HG03565 (cell line): ENCODE data around the gene ZNRF3.
"Not testable (repeated sequence)": the region's sequence is repeated elsewhere in the genome, so short reads cannot be mapped to it uniquely, and the experiment has no call there.

Source experiments
- ATAC-seq: cut with Tn5 transposase; IDR thresholded peaks from one replicate; pipeline ENCODE4 v1.9.1; 2021; ENCODE audit warnings: mild to moderate bottlenecking, moderate library complexity; ENCODE audit not compliant: unreplicated experiment

ZNRF3 gene

GRCh38 chr22:29079218-29079901 is 196.0 kb downstream of the ZNRF3 start:
- ATAC-seq: no peak

GRCh38 chr22:29080106-29080975 is 197.0 kb downstream of the ZNRF3 start:
- no peak for ATAC-seq

DNA sequence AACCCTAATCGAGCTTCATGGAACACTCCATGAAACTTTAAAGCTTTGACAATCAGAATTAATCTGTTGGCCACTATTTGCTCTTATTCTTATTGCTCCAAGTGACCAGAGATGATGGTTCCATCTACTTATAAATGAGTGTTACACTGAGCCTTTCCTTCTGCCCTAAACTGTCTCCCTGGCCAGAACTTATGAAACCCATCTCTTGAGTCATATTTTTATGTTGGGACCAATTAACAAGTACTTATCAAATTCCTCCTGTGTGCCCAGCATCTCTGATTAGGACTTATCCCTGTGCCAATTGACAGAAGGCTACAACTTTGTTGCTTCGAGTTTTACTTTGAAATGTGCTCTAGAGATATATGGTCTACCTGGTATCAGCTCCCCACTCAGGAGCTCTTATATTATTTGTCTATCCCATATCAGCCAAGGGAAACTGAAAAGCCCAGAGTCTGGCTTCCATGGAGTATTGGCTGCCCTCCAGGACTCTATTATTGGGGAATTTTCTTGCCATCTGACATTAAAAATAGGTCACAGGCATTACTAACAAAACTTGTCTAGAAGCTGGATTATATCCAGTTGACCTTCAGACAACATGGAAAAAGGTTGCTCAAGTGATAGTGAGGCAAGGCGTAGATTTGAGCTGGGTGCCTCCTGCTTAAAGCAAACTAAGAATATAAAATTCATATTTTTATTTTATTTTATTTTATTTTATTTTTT is 198.3 kb downstream of the ZNRF3 start:
- no peak for ATAC-seq

DNA sequence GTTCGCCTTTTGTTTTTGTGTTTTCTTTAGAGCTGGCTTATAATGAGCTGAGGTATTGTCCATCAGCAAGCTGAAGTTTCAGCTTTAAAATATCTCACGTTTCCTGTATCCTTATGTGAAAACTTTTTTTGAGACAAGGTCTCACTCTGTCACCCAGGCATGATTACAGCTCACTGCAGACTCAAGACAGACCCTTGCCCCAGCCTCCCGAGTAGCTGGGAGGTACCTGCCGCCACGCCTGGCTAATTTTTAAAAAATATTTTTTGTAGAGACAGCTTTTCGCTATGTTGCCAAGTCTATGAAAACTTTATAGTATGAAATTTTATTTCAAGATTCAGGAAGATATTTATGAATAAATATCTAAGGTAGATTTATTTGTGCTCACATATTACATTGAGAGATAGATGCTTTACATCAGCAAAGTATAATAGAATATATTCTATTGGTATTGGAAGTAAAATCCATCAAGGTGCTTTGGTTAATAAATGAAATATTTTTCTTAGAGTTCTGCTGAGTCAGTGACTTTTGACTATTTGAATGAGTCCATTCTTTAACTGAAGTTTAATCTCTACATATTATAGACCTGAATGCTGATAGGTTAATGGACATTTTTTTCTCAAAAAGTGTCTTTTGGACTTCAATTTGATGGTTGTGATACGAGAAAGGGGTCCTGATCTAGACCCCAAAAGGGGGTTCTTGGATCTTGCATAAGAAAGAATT is 199.6 kb downstream of the ZNRF3 start:
- ATAC-seq: no peak

GRCh38 chr22:29083576-29083932 is 200.2 kb downstream of the ZNRF3 start:
- not testable (repeated sequence) for ATAC-seq

DNA sequence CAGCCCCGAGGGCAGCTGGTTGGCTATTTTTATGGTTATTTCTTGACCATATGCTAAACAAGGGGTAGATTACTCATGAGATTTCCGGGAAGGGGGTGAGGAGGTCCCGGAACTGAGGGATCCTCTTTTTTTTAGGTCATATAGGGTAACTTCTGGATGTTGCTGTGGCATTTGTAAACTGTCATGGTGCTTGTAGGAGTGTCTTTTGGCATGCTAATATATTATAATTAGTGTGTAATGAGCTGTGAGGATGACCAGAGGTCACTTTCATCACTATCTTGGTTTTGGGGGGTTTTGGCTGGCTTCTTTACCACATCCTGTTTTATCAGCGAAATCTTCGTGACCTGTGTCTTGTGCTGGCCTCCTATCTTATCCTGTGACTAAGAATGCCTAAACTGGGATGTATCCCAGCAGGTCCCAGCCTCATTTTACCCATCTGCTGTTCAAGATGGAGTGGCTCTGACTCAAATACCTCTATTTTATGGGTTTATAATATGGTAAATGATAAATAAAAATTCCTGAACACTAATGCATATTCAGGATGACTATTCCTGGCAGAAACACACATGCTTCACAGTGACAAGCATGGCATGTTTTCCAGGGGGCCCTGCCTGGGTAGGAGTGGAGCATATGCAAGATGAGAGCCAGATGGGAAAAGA is 200.7 kb downstream of the ZNRF3 start:
- no peak for ATAC-seq

GRCh38 chr22:29087012-29087411 is 203.6 kb downstream of the ZNRF3 start:
- ATAC-seq: no peak

DNA sequence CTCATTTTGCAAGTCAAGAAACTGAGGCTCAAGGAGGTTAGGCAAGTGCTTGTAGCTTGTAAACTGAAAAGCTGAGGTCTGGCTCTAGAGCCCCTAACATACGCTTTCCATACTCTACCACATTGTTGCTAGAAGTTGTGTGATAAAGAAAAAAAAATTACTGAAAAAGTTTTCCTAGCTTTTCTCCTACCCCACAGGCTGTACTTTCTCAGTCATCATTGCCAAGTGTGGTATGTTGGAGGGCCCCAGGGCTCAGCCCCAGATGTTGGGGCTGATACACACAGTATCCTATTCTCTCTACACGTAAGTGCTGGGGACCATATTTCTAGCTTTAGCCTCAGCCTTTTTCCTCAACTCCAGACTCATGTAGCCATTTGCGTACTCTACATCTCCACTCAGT is 205.4 kb downstream of the ZNRF3 start:
- ATAC-seq: no peak

DNA sequence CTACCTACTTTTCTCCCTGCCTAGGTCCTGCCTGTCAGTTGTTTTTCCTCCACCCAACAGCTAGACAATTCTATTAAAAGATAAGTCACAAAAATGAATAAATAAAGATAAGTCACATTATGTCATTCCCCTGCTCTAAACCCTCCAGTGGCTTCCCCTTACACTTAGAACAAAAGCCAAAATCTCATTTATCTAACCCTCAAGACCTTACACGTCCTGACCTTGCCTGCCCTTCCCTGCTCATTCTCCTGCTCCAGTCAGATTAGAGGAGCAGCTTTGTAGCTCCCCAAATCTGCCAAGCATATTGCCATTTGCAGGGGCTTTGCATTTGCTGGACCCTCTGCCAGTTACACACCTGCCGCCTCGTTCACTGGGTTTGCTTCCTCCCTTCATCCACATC is 206.1 kb downstream of the ZNRF3 start:
- ATAC-seq: no peak

- no peak for ATAC-seq
These were observed 206.7 kb downstream of the ZNRF3 start for GRCh38 chr22:29090039-29090438.

DNA sequence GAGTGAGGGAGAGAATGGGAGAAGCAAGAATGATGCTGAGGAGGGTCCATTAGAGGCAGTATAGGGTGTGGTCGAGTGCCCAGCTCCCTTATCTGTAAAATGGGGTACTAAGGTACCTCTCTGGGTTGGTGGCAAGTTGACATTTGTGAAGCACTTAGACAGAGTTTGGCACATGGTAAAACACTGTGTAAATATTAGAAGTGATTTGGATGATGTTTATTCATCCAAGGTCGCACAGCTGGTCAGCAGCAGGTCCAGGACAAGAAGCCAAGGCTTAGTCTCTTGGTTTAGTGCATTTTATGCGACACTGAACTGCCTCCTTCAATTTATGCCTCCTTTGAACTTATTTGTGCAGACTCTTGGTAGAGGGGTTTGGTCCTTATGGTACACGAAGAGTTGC is 208.9 kb downstream of the ZNRF3 start:
- ATAC-seq: no peak

GRCh38 chr22:29093030-29093429 is 209.7 kb downstream of the ZNRF3 start:
- ATAC-seq: no peak

DNA sequence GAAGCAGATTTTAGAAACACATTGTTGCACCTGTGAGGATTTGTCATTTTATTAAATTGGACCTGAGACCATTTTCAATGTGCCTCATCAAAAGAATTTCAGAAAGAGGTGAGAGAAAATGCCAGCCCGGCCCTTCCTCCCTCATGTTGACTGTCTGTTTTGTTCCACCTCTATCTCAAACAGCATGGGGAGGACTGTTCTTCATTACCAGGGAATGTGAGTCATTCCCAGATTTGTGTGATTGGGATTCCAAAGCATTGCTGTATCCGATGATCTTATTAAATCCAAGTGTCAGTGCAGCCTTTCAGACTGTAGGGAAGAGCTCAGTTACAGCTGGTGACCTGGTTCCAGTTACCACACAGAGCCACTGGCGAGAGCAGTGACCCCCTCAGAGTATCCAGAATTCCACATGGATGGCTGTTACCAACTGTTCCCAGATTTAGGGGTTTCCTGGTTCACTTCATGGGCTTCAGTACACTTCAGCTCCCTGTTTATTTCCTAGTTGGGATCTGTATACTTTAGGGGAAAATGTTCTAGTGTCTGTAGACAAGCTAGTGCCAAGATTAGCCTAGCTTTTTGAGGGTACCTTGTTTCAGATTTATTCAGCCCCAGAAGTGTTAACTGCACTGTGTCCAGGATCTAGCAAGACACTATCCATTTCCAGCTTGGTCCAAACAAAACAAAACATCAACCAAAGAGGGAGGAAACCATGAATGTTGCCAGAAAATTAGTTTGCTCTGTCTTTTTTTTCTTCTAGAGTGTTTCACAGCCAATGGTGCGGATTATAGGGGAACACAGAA is 210.3 kb downstream of the ZNRF3 start:
- no peak for ATAC-seq

- no peak for ATAC-seq
These were observed 212.1 kb downstream of the ZNRF3 start for GRCh38 chr22:29095459-29095858.

DNA sequence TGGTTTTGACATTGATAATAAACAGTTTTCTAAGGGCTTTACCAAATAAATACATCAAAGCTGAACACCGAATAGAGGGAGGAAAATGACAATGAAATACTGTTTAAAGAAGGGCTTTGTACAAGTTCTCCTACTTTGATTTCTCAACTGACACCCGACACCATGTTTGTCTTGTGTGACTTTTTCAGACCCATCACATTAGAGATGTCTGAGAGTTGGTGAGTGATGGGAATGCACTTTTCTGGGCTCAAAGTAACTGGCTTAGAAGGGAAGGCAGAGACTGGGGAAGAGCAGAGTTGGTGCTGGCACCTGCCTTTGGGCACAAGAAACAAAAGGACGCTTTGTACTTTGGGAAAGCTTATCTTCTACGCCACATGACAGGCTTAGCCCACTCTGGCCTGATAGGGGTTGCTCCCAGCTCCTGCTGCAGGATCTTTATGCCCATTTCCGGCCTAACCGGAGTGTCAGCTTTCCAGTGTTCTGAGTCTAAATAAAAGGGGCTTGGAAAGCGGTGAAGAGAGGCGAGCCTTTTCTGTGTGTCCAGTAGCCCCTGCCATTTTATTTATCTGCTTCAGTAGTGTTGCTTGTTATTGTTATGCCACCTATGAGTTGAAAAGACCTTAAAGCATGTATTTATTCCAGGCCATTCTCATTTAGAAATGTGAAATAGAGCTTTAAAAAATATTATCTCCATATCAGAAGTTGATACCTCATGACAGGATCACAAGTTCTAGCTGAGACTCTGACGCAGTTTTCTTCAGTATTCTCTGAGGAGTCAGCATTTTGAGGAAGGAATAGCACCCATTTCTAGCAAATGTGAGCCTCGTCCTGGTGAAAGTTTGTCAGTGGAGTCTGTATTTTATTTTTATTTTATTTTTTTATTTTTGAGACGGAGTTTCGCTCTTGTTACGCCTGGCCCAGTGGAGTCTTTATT is 213.6 kb downstream of the ZNRF3 start:
- no peak for ATAC-seq

DNA sequence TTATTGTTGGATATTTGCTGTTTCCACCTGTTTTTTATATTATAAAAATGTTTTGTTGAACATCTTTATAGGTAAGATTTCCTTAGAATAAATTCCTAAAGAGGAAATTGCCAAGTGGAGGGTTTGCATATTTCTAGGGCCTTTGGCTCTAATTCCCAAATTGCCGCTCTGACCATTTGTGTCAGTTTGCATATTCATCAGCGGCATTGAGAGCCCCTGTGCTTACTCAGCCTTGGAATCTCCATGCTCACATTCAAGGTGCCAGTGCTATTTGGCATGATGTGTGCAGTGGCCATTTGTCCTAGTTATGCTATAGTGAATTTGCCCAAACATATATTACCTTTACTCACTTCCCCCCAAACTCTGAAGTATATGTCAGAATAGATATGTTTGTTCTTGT is 214.9 kb downstream of the ZNRF3 start:
- no peak for ATAC-seq

DNA sequence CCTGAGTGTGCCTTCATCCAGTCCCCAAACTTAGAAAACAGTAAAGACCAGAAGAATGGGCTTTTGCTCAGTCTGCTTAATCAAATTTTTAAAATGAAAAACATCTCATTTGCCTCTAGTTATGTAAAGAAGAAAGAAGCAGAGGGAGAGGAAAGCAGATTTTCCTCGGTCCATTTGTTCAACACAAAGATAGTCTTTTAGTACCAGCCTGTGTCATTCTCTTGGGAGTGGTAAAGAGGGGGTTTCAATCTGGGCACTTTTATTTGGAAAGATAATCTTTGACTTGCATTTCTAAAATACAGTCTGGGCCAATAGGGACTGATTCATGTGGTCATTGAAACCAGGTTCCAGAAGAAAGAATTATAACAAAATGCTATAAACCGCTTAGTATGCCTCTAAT is 218.9 kb downstream of the ZNRF3 start:
- ATAC-seq: no peak

- no peak for ATAC-seq
These were observed 219.7 kb downstream of the ZNRF3 start for GRCh38 chr22:29103121-29103520.

DNA sequence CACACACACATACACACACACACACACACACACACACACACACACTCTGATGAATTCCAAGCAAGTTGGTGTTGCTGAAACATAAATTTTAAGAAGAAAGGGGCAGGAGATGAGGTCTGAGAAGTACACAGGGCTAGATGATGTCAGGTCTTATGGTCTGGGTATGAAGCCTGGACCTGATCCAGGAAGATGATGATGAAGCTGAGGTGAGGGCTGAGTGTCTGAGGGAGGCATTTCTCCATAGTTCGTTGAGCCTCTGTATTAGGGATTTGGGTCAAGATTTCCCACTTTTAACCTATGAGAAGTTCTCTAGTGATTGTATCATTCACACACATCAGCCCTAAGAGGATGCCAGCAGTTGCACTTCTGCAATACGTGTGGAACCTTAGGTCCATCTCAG is 222.1 kb downstream of the ZNRF3 start:
- no peak for ATAC-seq
